HG03135 (cell line): ENCODE results near the gene MB21D2.

Experiments
- ATAC-seq: cut with Tn5 transposase; IDR thresholded peaks from one replicate; pipeline ENCODE4 v1.9.1; 2021; ENCODE audit warnings: mild to moderate bottlenecking, moderate library complexity; ENCODE audit not compliant: unreplicated experiment

Gene MB21D2

DNA sequence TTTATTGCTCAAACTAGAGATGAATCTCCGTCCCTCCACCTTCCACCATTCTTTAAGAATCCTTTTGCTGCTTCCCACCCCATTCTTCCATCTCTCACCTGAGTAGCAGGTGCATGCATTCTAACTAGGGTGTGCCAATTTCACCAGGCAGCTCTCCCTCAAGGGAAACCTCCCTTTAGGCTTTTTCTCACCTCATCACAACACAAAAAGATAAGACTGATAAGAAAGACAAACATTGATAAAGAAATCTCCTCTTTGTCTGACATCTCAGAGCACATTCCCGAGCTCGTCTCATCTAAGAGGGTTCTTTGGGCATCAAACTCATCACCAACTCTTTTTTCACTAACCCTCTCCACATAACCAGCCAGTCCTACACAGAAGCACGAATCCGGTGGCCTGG lies 23.0 kb downstream of the MB21D2 start:
- ATAC-seq, result no peak

DNA sequence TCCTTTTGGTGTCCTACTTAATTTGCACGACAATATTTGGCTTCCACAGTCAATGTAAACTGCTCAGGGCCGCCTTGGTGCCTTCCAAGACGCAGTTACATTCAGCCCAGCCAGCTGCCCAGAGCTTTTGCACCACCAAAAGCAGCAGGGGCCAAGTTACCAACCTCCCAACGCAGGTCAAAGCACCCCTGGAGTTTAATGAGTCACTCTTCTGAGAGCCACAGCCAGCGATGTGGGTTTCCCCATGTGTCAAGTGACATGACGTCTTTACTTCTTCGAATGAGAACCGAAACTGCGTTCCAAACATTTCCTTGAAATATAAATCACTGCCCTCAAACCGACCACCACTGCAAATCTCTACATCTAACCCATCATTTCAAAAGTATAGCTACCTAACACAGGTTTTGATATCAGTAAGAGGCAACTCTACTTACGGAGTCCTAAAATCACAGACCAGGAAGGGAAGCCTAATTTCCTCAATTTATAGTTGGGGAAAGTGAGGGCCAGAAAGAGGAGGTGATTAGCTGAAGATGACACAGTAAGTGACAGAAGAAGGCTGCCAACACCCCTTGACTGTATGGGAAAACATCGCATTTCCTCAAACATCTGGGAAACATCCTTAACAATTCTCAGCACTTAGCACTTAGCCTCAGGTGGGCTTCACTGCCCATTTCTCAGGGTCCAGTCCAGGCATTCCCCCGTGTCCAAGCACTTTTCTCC lies 24.5 kb downstream of the MB21D2 start:
- peak; percentile 96 for ATAC-seq

DNA sequence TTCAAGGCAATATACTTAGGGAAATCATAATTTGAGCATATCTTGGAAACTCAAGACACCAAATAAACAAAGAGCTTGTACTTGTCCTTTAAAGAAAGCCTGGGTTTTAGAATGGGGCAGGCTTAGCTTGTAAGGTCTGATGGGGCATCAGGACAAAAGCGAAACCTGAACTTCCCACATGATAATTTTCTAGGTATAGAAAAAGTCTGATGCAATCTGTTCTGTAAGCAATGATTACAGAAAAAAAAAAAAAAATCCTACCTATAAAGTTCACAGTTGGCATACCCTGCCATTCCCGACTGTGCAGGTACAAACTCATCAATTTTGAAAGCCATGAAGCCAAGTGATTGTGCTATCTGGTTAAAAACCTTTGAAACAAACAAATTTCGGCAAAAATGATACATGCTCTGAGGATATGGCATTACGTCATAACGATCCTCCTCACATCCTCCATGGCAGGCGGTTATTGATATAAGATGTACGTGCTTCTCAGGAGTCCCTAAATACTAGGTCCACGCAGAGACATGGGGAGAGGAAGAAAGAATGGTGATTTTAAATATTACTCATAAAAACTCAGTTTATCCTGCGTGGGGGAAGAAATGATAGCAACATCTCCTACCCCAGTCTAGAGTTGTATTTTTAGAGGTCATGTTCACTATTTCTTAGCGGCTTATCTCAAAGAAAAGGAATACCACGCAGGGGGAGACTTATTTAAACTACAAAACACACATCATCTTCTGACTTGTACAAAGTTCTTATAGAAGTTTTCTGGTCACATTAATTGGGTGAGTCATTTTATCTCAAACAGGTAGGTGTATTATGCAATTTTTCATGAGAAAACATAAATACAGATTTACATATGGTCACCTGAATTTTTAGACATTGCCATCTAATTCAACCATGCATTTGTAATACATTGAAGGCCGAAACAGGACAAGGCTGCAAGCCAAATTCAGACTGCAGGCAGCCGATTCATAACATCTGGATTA lies 27.0 kb downstream of the MB21D2 start:
- no peak for ATAC-seq

DNA sequence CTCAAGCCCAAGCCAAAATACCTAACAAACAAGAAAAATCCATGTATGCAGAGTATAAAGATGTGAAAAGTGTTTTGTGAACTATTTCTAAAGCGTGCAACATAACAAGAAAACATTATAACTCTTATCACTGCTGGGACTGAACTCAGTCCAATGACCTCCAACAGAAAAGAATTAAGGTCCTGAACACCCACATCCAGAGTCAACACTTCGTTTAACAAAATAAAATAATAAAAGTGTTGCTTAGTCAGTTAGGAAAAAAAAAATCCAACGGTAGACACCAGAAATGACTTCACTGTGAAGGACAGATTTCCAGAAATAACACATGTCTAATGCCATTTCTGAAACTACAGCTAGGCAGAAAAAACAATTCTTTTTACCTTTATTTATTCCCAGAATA lies 28.0 kb downstream of the MB21D2 start:
- no peak for ATAC-seq

DNA sequence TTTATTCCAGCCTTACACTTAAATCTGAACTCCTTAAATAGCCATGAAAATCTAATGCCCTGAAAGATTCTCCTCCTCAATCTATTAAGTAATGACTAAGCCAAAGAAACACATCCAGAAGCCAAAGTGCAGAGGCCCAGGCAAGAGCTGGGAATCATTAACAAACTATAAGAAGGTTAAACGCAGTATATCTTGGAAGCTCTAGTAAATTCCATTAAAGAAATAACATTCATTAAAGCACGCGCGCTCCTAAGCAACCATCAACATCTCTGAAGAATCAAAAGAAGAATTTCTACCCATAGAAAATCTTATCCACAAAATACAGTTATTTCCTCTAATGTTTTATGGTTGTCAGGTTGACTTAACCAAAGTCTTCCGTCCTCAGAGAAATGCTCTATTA lies 29.5 kb downstream of the MB21D2 start:
- ATAC-seq, result no peak

DNA sequence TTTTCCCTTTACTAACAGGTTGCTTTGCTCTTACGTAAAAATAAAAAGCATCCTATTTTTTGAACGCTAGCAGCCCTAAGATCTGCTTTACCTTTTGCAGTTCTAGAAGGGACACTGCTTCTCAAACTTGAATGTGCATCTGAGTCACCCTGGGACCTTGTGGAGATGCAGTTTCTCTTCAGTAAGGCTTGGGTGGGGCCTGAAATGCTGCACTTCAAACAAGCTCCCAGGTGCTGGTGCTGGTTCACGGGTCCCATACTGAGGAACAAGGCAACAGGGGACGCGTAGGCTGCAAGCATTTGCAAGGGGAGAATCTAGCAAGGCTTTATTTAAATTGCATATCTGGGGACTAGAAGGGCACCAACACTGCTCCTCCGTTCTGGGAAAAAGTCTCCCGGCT lies 30.0 kb downstream of the MB21D2 start:
- ATAC-seq, result no peak

DNA sequence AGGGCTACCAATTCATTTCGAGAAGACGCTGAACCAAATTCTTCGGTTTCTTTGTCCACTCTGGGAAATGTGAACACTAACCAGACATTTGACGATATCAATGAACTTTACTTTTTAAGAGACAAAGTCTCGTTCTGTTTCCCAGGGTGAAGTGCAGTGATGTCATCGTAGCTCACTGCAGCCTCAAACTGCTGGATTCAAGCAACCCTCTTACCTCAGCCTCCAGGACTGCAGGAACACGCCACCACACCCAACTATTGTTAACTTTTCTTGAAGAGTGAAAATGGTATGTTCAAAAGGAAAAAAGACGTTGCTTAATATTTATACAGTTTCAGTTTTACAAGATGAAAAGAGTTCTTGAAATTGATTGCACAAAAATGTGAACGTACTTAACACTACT lies 30.6 kb downstream of the MB21D2 start:
- ATAC-seq, result no peak

DNA sequence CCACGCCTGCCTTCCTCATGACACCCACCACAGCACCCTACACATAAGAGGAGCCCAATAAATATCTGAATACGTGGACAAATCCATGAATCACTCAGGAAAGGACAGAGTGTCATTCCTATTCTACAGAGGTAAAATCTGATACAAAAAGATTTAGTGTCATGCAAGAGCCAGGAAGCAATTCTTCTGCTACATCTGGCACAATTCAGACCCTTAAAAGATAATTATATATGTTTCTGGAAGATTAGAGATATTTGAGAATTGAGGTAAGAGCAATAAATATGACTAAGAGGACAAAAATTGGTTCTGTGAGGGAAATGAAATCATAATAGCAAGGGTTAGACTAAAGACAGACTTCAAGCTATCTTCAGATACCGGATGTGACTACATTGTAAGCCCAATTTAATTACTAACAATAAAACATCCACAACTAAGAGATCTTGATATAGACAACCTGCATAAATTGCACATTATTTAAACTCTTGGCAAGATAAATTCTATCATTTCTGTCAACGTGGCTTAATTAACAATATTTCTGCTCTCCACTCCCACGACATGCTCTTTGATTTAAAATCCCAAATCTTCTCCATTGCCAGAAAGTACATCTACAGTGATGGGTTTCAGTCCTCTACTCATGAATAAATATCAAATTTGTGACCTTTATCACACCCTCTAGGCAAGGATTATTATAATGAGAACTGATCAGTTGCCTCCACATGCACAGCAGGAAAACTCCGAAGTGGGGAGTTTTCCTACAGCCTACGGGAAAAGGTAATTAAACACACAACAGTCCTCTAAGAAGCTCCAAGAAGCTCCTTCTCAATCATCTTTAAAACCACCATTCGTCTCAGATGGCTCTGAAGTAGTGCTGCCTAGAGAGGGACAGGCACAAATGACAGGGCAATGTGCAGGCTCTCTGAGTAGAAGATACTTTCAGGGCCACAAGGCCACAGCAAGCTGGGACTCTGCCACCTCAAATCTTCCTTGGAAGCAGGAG lies 32.6 kb downstream of the MB21D2 start:
- ATAC-seq, result no peak

DNA sequence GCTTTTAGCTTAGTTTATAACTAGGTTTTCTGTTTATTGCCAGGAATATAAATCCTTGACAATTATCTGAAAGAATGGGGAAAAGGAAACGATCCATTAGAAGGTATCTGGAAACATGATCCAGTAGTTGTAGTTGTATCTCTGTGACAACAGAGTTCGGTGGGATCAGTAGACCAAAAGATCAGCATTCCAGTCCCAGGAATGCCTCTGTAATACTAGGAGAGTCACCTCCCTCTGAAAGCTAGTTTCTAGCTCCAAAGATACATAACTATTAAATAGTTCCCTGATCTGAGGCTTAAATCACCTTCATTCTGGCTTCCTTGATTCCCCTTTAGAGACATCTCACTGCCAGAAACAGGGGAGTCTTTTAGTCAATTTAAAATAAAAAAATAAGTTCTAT lies 34.1 kb downstream of the MB21D2 start:
- no peak for ATAC-seq

DNA sequence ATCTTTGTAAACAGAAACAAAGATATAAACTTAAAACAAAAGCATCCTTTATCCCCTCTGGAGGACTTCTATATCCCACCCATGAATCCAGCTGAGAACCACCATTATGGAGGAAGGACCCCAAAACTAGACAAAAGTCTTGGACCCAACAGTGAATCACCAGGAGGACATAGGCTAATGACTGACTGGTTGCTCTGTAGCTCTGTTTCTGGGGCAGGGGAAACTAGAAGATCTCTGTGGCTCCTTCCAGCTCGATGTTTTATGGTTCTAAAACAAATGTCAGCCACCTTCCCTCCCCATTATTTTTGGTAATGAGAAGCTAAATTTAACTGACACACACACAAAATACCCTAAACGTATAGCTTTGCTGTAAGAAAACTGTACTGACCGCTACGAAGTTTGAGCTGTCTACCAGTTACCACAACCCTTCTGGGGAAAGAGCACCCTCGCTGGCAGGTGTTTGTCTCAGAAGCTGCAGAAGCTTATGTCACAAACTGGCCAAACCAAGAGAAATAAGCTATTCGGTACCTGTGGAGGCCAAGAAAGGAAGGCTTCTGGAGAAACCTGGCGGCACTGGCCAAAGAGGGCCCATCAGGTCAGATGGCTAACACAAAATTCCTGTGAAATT lies 36.4 kb downstream of the MB21D2 start:
- no peak for ATAC-seq

DNA sequence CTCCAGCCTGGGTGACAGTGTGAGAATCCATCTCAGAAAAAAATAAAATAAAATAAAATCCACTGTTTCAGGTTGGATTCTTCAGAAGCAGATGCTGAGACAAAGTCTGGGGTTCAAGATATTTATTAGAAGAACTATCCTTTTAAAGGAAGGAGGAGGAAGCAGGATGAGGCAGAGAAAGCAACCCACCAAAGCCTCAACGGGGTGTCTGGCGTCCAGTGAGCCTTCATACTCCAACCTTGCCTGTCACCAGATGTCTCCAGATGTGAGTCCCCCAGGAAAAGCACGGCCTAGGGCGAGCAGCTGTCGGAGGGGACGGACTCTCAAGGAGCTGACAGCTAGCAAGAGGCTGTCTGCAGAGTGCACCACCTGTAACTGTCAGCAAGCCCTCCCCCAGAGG lies 37.3 kb downstream of the MB21D2 start:
- no peak for ATAC-seq

DNA sequence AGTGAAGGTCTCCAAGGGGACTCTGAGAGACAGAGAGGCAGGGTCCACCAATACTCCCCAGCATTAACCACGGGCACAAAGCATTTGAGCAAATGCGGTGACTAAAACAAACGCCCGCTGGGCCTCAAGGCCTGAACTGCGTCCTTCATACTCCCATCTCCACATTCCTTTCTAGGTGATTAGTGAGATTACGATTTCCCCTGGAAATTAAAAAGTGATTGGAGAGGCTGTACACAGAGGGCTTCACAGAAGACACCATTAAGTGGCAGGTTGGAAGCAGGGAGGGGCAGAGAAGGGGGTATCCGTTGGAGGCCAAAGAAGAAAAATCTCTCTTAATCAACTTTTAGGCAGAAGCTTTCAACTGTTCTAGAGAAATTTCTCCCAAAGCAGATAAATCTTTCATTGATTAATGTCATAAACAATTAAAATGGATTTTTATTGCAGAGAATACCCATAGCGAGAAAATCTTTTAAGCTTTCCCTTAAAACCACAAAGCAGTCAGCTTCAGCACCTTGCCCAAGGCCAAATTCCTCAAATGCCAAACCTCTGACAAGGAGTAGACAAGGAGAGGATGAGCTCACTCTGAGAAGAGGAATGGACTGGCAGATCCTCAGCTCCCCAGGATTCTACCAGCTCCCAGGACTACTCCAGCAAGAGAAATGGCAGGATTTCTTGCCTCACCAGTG lies 38.2 kb downstream of the MB21D2 start:
- ATAC-seq, result no peak

DNA sequence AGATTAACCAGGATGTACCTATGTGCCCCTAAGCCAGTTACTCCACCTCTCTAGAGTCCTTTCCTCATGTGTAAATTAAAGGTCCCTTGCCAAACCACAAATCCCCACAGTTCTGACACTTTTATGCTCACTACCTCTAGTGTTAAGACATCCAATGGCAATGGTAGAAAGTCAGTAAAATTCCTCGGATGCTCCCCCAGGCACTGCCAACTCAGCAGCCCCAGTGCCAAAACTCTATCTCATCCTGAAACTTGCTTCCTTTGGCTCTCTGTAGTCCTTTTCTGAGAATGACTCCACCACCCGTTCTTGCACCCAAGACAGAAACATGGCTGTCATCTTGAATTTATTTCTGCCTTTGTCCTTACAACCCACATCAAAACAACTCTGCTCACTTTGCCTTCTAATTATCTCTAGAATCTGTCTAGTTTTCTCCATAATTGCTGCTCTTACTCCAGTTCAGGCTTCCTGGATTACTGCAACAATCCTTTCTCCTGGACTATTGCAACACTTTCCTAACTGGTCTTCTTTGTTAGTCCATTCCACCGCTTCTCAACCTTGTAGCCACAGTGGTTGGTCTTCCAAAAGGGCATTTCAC lies 41.6 kb downstream of the MB21D2 start:
- ATAC-seq, result no peak

DNA sequence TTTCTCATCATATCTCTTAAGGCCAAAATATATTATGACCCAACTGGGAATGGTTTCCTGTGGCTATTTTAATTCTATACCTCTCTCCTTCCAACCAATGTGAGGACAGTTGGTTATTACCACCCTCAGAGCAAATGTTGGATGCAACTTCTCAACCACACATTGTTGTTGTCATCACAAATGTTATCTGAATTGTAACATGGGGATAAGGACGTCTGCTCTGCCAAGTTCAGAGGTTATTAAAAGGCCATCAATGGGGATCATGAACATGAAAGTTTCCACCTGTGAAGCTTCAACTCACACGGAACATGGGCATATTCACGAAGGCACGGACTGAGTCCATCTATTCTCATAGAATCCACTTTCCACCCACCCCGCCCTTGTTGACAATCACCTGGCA lies 46.8 kb downstream of the MB21D2 start:
- no peak for ATAC-seq

DNA sequence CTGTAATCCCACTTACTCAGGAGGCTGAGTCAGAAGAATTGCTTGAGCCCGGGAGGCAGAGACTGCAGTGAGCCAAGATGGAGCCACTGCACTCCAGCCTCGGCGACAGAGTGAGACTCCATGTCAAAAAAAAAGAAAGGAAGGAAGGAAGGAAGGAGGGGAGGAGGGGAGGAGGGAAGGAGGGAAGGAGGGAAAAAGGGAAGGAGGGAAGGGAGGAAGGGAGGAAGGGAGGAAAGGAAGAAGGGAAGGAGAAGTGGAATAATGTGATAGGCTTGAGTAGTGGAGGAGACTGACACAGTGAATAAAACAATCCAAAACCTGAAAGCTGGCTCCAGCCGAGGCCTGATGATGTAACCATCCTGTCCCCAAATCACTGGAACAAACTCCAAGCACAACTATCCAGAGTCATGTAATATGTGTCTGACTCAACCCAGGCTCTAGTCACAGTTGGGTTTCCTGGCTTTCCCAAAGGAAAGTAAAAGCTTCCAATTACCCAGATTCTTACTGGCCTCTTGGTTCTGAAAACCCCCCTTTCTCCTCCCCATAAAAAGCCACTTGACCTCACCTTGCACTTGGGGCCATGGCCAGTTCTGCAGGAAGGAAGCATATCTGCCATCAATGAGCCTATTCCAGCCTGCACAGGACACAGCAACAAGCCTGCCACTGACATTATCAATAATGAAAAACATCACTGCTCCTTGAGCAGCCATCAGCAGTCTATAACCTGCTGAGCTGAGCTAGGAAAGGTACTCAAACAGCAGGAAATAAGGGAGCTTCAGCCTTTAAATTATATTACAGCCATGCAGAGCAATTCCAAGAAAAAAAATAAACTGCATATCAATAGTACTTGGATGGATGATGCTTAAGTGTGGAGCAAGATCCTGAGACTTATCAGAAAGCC lies 48.3 kb downstream of the MB21D2 start:
- no peak for ATAC-seq

DNA sequence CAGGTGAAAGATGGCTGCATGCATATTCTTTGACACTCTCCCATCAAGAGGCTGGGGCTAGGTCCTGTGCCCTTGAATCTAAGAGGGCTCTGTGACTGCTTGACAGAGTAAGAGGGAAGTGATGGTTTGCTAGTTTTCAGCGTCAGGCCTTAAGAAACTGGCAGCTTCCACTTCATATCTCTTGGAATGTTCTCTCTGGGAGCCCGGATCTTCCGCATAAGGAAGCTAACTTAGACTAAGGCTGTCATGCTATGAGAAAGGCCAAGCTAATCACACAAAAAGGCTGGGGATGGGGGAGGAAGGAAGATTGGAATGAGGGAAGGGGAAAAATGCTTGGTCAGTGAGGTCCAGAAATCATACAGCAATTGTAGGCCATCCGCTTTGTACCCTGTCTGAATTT lies 50.0 kb downstream of the MB21D2 start:
- no peak for ATAC-seq

DNA sequence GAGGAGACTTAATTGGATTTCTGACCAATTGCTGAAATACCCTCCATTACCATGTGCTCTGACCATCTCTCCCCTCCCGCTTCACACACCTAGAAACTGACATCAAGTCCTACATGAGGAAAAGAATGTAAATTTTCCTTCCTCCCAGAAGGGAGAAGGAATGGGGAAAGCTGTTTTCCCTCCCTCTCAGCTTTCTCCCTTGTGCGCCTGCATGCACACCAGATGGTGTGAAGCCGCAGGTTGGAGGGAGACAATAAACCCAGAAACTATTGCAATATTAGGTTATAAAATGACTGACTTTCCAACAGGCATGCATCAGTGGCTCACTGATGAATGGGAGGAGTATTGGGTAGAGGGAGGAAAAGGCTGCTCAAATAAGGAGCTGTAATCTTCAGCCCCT lies 50.9 kb downstream of the MB21D2 start:
- no peak for ATAC-seq

DNA sequence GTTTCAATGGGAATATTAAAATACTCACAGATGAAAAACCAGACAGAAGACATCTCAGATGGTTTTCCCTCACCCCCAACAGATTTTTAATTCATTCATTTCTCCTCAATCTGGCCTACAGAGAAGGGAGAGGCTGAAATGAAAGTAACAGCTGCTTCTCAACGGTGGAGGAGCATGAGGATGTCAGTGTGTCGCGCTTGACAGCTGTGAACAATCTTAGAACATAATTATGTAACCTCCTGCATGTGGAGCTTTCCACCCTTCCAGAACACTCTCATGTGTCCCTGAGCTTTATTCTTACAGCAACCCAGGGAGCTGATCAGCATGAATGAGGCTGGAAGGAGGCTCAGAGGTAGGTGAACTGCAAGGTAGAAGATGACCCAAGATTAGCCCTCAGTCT lies 52.7 kb downstream of the MB21D2 start:
- peak; percentile 61 for ATAC-seq

DNA sequence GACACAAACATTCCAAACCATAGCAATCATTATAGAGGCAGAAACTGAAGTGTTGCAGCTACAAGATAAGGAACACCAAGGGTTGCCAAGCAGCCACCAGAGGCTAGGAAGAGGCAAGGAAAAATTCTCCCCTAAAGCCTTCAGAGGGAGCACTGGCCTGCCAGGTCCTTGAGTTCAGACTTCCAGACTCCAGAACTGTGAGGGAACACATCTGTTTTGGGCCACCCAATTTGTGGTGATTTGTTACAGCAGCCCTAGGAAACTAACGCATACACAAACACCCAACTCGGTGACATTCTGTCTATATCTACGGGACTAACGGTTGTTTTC lies 54.6 kb downstream of the MB21D2 start:
- ATAC-seq, result no peak
